K562 (cell line): ENCODE results near the gene PDCD1. TPM values are rescaled to one million over a fixed set of nuclear protein-coding genes. Genes with fewer than 3 reads are reported as not detected.

ENCODE experiments used
- ATAC-seq: fragments of 200-7000 bp; cut with Tn5 transposase; 3 replicates; pipeline ENCODE4 v1.9.1; 2020; ENCODE audit warnings: moderate library complexity
- BruUV-seq: library from RNA; stranded (reverse); fragments of 400-500 nt; replicated peaks from 2 replicates; lab custom pipeline; 2021; lab: Mats Ljungman, UMichigan
- CTCF ChIA-PET: fragments of 300-600 bp; formaldehyde crosslinking; extraction: SDS; loops from one replicate; lab custom pipeline; 2021; ENCODE audit warnings: low intra/inter-chr PET ratio; lab: Yijun Ruan, JAX
- POLR2A ChIA-PET: fragments of 300-600, 350-650 bp; sonication (Branson Sonifier 250); formaldehyde crosslinking; extraction: SDS; loops from one replicate; lab custom pipeline; 2021; ENCODE audit warnings: antibody characterized with exemption, inconsistent platforms; lab: Yijun Ruan, JAX
- DNase-seq, 4 experiments: peaks; one replicate each; pipeline versions ENCODE4 v3.0.0 to v3.0.0-alpha.2; 2011 to 2018; ENCODE audit warnings: low spot score in 3 of 4, mixed read lengths in 3 of 4; ENCODE audit errors: extremely low read depth in 1 of 4
- FAIRE-seq: peaks from 2 replicates; lab custom pipeline; 2011; peaks lifted over from hg19 to GRCh38; lab: Jason Lieb, UNC
- H2AFZ ChIP-seq: 2 replicates; pipeline ENCODE4 v1.6.0; 2011; ENCODE audit warnings: low read depth, low read length, control low read depth, inconsistent platforms
- H3K27ac ChIP-seq: fragments of 200-600 bp; 3 replicates; pipeline ENCODE4 v1.8.0; 2011; ENCODE audit warnings: low read depth, mild to moderate bottlenecking, control low read depth, inconsistent platforms, low read length, moderate library complexity, mixed read lengths; ENCODE audit errors: extremely low read depth
- H3K27me3 ChIP-seq, 2 experiments: fragments of 300-600 bp in 1 of 2; 2 replicates in 1 of 2; 3 replicates in 1 of 2; pipeline versions ENCODE4 v1.6.0 to v1.8.0; 2011; ENCODE audit warnings: inconsistent platforms in 2 of 2, low read length in 2 of 2, mild to moderate bottlenecking in 1 of 2, mixed read lengths in 1 of 2, moderate library complexity in 1 of 2; ENCODE audit not compliant: control insufficient read depth in 2 of 2, insufficient read depth in 2 of 2
- H3K36me3 ChIP-seq: fragments of 300-600 bp; 3 replicates; pipeline ENCODE4 v1.8.0; 2011; ENCODE audit warnings: mild to moderate bottlenecking, low read length, inconsistent platforms; ENCODE audit not compliant: control insufficient read depth, insufficient read depth
- H3K4me1 ChIP-seq, 2 experiments: fragments of 200-600 bp in 1 of 2; replicated peaks in 1 of 2; 2 replicates in 1 of 2; 3 replicates in 1 of 2; pipeline versions ENCODE4 v1.5.1 to v1.8.0; 2011; ENCODE audit warnings: inconsistent platforms in 2 of 2, low read length in 2 of 2, mild to moderate bottlenecking in 1 of 2, mixed read lengths in 1 of 2, moderate library complexity in 1 of 2; ENCODE audit not compliant: control insufficient read depth in 2 of 2, insufficient read depth in 2 of 2
- H3K4me2 ChIP-seq: 2 replicates; pipeline ENCODE4 v1.6.1; 2011; ENCODE audit warnings: low read length, control low read depth, inconsistent platforms, mixed read lengths; ENCODE audit not compliant: insufficient read depth
- H3K4me3 ChIP-seq: fragments of 200-600 bp; sonication (generic), shearing (Covaris generic); 2 replicates; pipeline ENCODE4 v1.5.1; 2016; ENCODE audit warnings: control low read depth, inconsistent platforms
- H3K79me2 ChIP-seq: fragments of 200-600 bp; 3 replicates; pipeline ENCODE4 v1.8.0; 2011; ENCODE audit warnings: low read length, inconsistent platforms; ENCODE audit not compliant: control insufficient read depth, insufficient read depth
- H3K9ac ChIP-seq, 2 experiments: 2 replicates each; pipeline versions ENCODE4 v1.6.0 to v1.6.1; 2011; ENCODE audit warnings: low read depth in 2 of 2, low read length in 2 of 2, control low read depth in 1 of 2, inconsistent platforms in 1 of 2, mild to moderate bottlenecking in 1 of 2, mixed read lengths in 1 of 2; ENCODE audit not compliant: insufficient read depth in 1 of 2
- H3K9me1 ChIP-seq: one replicate; pipeline ENCODE4 v1.6.0; 2011; ENCODE audit warnings: inconsistent platforms, mild to moderate bottlenecking, low read length, moderate library complexity; ENCODE audit not compliant: control insufficient read depth, insufficient read depth
- H3K9me3 ChIP-seq: replicated peaks from 2 replicates; pipeline ENCODE4 v1.5.1; 2011; ENCODE audit warnings: low read depth, low read length, inconsistent platforms; ENCODE audit not compliant: control insufficient read depth, insufficient read depth
- H4K20me1 ChIP-seq: replicated peaks from 2 replicates; pipeline ENCODE4 v1.6.1; 2011; ENCODE audit warnings: low read length, inconsistent platforms, mixed read lengths; ENCODE audit not compliant: control insufficient read depth, insufficient read depth
- ARHGAP35 ChIP-seq: fragments of 450-650 bp; IDR thresholded peaks from 2 replicates; pipeline ENCODE4 v1.6.1; 2018; ENCODE audit not compliant: partially characterized antibody
- CHD2 ChIP-seq: IDR thresholded peaks from 2 replicates; pipeline ENCODE4 v1.6.1; 2011; ENCODE audit warnings: low read depth, low read length
- FOXP4 ChIP-seq: sonication (generic); formaldehyde crosslinking; IDR thresholded peaks from 2 replicates; pipeline ENCODE4 v1.8.0; 2022; ENCODE audit warnings: mild to moderate bottlenecking, missing genetic modification reagents, borderline replicate concordance
- HMBOX1 ChIP-seq: sonication (generic); IDR thresholded peaks from 2 replicates; pipeline ENCODE4 v1.6.1; 2016
- MIER1 ChIP-seq: fragments of 450-650 bp; IDR thresholded peaks from 2 replicates; pipeline ENCODE4 v1.6.1; 2016; ENCODE audit warnings: antibody characterized with exemption, mild to moderate bottlenecking, low read depth
- PRMT5 ChIP-seq: sonication (generic); formaldehyde crosslinking; IDR thresholded peaks from 2 replicates; pipeline ENCODE4 v1.5.0; 2020; ENCODE audit warnings: missing genetic modification reagents
- SAP30 ChIP-seq: fragments of 200-600 bp; sonication (generic); IDR thresholded peaks from 2 replicates; pipeline ENCODE4 v1.6.1; 2012; ENCODE audit warnings: borderline replicate concordance, low read depth, mild to moderate bottlenecking, moderate library complexity, low read length, control low read depth, inconsistent platforms; ENCODE audit not compliant: insufficient read depth, poor library complexity, severe bottlenecking
- TAF1 ChIP-seq: IDR thresholded peaks from 2 replicates; pipeline ENCODE4 v1.6.1; 2011; ENCODE audit warnings: mild to moderate bottlenecking, low read length, moderate library complexity; ENCODE audit not compliant: insufficient read depth, control insufficient read depth, severe bottlenecking; ENCODE audit errors: extremely low read depth
- ZNF277 ChIP-seq: fragments of 250-450 bp; sonication (Bioruptor Pico); IDR thresholded peaks from 2 replicates; pipeline ENCODE4 v1.8.0; 2022; ENCODE audit warnings: inconsistent platforms, mild to moderate bottlenecking, moderate library complexity, borderline replicate concordance
- WGBS: fragments of 100-300 bp; shearing (Covaris generic); methylation state at CpG from one replicate; pipeline ENCODE4 v1.1.6; 2016; ENCODE audit warnings: low coverage, mixed read lengths; ENCODE audit not compliant: insufficient coverage; ENCODE audit errors: missing lambda C conversion rate; 5-methylcytosine and 5-hydroxymethylcytosine counted together
- in situ Hi-C: fragments of 300-500 bp; cut with MboI; formaldehyde crosslinking; loops from 4 replicates; pipeline ENCODE4 v1.15.0; 2018; ENCODE audit warnings: inconsistent platforms, mixed read lengths
- intact Hi-C: fragments of 100-400 bp; cut with micrococcal nuclease; formaldehyde crosslinking; loops from 2 replicates; pipeline ENCODE4 v1.14.2; 2022
- polyA plus RNA-seq, 8 experiments: library from polyadenylated mRNA; depleted of rRNA in 4 of 8; stranded (reverse) in 5 of 8; unstranded in 3 of 8; fragments of >200 nt; fragmentation: Nextera tagmentation in 2 of 8; fragmentation: Illumina TruSeq in 1 of 8; extraction: Ambion mirVana in 2 of 8; extraction: Trizol in 1 of 8; gene quantifications; 2 replicates each; pipeline versions ENCODE4 v1.2.1 to v1.2.3, GENCODE V29; 2011 to 2014; ENCODE audit warnings: inconsistent platforms in 1 of 8, missing spikeins in 1 of 8
- total RNA-seq, 7 experiments: library from RNA; depleted of rRNA in 6 of 7; stranded (reverse); fragments of >200 nt in 6 of 7; fragmentation: Illumina TruSeq in 2 of 7; extraction: Trizol in 2 of 7; gene quantifications; 2 replicates each; pipeline versions ENCODE4 v1.2.1 to v1.2.3, GENCODE V29; 2011 to 2021; ENCODE audit warnings: low replicate concordance in 1 of 7

The PDCD1 gene
- total and polyA plus RNA-seq, 9 of the 15 experiments (the other 6 are each of a cell fraction or from before 2014, with no cell fraction given): 0.15 to 2.5 (median 1.0) TPM; not detected in 2

DNA sequence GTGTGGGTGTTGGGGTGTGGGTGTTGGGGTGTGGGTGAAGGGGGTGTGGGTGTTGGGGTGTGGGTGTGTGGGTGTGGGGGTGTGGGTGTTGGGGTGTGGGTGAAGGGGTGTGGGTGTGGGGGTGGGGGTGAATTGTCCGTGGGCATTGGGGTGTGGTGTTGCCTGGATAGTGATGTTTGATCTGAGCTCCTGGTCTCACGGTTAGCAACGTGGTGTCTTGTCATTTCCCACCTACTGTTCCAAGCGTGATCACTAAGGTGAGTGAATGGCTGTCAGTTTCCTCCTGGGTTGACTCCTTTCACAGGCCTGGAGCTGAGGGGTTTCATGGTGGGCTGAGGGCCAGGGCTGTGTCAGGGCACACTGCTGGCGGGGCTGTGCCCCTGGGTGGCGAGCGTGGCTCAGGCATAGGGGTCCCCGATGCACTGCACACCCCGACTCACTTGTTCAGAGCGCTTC is 38.1 kb upstream of the PDCD1 start:
- H3K27ac ChIP-seq: no peak overlapping the region
- no peaks in the 10 kb centered on the region; the same call in 1 of the 2 replicates for H4K20me1 ChIP-seq
- no peak overlapping the region for H2AFZ ChIP-seq
- peaks cover 14 to 49% of the 10 kb centered on the region in 2 experiments for H3K4me1 ChIP-seq
- in situ Hi-C loops: no loop called here
- H3K4me3 ChIP-seq: no peak overlapping the region
- no peaks in the 10 kb centered on the region; a peak in 1 of 5 replicates for H3K27me3 ChIP-seq
- no TSS peak for BruUV-seq
- H3K9me3 ChIP-seq: no peaks in the 10 kb centered on the region
- H3K4me2 ChIP-seq: no peak overlapping the region
- H3K9me1 ChIP-seq: peaks cover 4% of the 10 kb centered on the region
- no peak overlapping the region for H3K9ac ChIP-seq
- no peaks in the 10 kb centered on the region for H3K79me2 ChIP-seq
- FAIRE-seq (no peak), ATAC-seq (no peak), DNase-seq (no peak)
- intact Hi-C loops: no loop called here
- ChIA-PET POLR2A (no interaction called here), CTCF (no interaction called here)
- H3K36me3 ChIP-seq: no peaks in the 10 kb centered on the region
- WGBS: 97% methylated on average over 6 of the region's 10 CpGs
- TF ChIP-seq PRMT5 (CRISPR knock-in tag): no peak
- TF ChIP-seq ZNF277: no peak
- no peak for TF ChIP-seq MIER1
- no peak for TF ChIP-seq FOXP4 (CRISPR knock-in tag)
- no peak for TF ChIP-seq CHD2
- no peak for TF ChIP-seq SAP30
- no peak for TF ChIP-seq HMBOX1
- no peak for TF ChIP-seq ARHGAP35
- TF ChIP-seq TAF1: no peak
- TF ChIP-seq, all 486 proteins: peak for 0
